Fibroblast of mammary gland (primary cell): ENCODE measurements around the gene NFATC1.

Experiments used
- DNase-seq: peaks from one replicate; pipeline ENCODE4 v3.0.0-alpha.2; 2010; ENCODE audit warnings: low read depth
- H3K4me3 ChIP-seq: 2 replicates; pipeline ENCODE4 v1.5.1; 2011; ENCODE audit warnings: low read depth, mild to moderate bottlenecking, low read length, moderate library complexity; ENCODE audit not compliant: control insufficient read depth
- TF ChIP-seq, protein P1 (sequence below): conservative IDR thresholded peaks from 2 replicates; pipeline ENCODE4 v1.5.1; 2011; ENCODE audit warnings: low read depth, low read length, inconsistent platforms; ENCODE audit not compliant: control insufficient read depth, insufficient read depth

The NFATC1 gene

DNA sequence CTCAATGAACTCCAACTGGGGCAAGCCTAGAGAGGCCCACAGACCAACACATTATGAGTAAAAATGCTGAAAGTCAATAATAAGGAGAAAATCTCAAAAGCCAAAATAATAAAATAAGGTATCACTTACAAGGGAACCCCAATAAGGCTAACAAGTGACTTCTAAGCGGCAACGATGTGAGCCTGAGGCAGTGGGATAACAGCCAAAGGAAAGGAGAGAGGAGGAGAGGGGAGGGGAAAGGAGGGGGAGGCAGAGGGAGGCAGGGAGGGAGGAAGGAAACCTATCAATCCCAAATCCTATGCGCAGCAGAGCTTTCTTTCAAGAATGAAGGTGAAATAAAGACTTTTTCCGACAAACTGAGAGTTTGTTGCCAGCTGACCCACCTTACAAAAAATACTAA lies 6.0 kb upstream of the NFATC1 start:
- TF ChIP-seq, protein P1, sequence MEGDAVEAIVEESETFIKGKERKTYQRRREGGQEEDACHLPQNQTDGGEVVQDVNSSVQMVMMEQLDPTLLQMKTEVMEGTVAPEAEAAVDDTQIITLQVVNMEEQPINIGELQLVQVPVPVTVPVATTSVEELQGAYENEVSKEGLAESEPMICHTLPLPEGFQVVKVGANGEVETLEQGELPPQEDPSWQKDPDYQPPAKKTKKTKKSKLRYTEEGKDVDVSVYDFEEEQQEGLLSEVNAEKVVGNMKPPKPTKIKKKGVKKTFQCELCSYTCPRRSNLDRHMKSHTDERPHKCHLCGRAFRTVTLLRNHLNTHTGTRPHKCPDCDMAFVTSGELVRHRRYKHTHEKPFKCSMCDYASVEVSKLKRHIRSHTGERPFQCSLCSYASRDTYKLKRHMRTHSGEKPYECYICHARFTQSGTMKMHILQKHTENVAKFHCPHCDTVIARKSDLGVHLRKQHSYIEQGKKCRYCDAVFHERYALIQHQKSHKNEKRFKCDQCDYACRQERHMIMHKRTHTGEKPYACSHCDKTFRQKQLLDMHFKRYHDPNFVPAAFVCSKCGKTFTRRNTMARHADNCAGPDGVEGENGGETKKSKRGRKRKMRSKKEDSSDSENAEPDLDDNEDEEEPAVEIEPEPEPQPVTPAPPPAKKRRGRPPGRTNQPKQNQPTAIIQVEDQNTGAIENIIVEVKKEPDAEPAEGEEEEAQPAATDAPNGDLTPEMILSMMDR: no peak
- H3K4me3 ChIP-seq: no peak overlapping the region
- DNase-seq: no peak

DNA sequence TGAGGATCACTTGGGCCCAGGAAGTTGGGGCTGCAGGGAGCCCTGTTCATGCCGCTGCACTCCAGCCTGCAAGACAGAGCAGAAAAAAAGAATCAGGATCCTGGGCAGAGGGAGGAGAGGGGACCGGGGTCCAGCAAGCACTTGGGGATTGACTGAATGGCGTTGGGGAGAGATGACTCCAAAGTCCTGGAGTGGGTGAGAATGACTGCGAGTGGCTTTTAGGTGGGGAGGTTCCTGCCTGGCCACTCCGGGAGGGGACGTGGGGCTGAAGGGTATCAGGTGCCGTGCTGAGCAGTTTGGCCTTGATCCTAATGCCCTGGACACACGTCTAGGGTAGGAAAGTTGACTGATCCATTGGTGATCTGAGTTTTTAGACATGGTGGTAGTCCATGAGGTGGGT lies 3.5 kb upstream of the NFATC1 start:
- TF ChIP-seq, protein P1: no peak
- no peak for DNase-seq
- H3K4me3 ChIP-seq: no peak overlapping the region

DNA sequence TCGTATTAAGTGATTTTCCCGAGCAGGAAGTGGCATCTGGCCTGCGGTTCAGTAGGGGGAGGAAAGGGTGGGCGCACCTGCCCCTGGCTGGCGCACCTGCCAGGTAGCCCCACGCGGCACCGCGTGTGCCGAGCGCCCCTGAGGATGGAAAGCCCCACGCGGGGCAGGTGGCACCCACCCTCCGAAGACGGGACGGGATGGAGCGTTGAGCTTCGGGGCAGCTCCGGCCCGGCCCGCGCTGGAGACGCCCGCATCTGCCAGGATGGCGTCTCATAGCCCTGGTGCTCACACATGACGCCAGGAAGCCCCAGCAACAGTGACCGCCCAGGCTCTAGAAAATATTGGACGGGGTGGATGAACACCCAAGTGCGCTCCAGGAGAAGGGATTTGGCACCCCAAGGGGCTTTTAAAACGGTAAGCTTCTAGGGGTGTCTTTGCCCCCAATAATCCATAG lies 2.5 kb upstream of the NFATC1 start:
- TF ChIP-seq, protein P1: no peak
- H3K4me3 ChIP-seq: peak overlapping the region; percentile 38
- DNase-seq: no peak

DNA sequence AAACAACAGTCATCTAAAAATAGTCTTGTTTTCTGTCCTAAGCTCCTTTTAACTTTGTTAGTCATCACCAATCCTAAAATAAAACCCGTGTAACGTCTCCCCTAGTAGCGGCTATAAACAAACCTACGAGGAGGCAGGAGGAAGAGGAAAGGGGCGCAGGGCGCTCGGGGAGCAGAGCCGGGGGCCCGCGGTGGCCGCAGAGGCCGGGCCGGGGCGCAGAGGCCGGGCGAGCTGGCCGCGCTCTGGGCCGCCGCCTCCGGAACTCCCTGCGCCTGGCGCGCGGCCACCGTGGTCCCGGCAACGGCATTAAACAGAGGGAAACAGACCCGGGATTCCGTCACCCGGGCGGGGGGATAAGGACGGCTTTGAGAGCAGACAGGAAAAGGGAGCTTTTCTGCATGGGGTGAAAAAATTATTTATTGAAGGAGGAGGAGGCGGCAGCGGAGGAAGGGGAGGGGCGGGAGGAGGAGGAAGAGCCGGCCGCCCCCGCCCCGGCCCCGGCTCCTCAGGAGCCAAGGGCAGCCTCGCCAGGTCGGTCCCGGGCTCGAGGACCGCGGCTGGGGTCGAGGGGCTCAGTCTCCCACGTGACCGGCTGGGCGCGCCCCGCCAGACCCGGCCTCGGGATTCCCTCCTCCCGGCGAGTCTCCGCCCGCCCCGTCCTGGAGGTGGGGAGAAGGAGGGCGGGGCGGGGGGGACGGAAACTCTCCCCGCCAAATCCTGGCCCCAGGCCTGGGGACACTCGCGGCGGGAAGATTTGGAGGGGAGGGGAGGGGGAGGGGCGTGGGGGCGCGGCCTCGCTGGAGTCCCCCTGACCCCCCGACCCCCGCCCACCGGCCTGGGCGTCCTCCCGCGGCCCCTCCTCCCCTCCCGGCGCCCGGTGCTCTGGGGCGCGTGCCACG lies 1.8 kb upstream of the NFATC1 start:
- TF ChIP-seq, protein P1: no peak
- DNase-seq: peak; percentile 77

DNA sequence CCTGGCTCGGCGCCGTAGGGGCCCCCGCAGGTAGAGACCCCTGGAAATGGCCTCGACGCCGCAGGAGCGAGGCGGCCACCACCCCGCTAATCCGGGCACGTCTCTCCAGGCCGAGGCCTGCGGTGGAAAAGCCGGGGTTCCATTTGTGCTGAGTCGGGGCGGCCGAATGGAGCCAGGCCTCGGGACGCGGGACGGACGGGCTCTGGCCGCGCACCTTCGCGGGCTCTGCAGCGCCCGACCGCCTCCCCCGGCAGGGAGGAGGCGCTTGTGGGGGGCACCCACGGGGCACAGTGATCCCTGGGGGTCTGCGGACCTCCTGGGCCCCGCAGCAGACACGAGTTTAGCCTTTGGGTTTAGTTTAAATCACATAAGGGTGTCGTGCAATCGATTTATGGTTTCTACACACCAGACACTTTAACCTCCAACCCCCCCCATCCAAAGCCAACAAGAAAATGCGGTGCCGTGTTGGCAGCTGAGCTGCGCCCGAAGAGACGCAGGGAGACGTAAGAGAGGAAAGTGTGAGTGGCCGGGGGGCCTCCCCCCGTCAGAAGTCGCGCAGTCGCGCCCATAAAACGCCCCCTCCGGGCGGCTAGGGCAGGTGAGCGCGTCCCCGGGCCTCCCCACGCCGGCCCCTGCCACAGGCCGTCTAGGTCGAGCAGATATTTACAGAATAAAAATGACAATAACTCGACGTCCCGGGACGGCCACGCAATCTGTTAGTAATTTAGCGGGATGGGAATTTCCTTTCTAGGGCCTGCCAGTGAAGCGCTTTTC lies 1.0 kb upstream of the NFATC1 start:
- TF ChIP-seq, protein P1: no peak
- DNase-seq: peak; percentile 60
- no peak overlapping the region for H3K4me3 ChIP-seq

More for the DNA sequence above, 1.8 kb upstream of the NFATC1 start:
- H3K4me3 ChIP-seq: peak overlapping the region; percentile 39

DNA sequence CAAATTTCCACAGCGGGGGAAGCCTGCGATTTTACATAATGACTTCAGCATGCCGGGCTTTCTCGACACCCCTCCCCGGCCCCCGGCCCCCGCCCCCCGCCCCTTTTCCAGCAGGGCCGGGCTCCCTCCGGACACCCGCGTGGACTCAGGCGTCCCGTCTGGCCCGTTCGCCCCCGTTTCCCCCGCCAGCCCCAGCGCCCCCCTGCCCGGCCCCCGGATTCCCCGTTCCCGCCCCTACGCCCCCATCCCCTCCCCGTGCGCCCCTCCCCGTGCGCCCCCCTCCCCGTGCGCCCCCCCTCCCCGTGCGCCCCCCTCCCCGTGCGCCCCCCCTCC lies 456 bp upstream of the NFATC1 start:
- H3K4me3 ChIP-seq: no peak overlapping the region

More for the DNA sequence above, 456 bp upstream of the NFATC1 start:
- TF ChIP-seq, protein P1: no peak
- no peak for DNase-seq
